Lower leg skin (tissue), 3 donors: ENCODE results near the gene CHRNA5.

ENCODE experiments used
- CTCF ChIP-seq, 3 donors: fragments of 450-650 bp; IDR thresholded peaks; one replicate each; pipeline ENCODE4 v1.5.1; 2016; ENCODE audit warnings: antibody characterized with exemption in 3 of 3, mild to moderate bottlenecking in 3 of 3, moderate library complexity in 2 of 3
- POLR2A ChIP-seq, 2 donors: fragments of 450-650 bp; IDR thresholded peaks; one replicate each; pipeline ENCODE4 v1.6.1; 2016 to 2017; ENCODE audit warnings: antibody characterized with exemption in 2 of 2, mild to moderate bottlenecking in 1 of 2, moderate library complexity in 1 of 2

GRCh38 chr15:78616506-78616905 lies 51.2 kb downstream of the CHRNA5 start:
- TF ChIP-seq CTCF (IDR thresholded peaks at IDR 0.05) (no peak), POLR2A (IDR thresholded peaks at IDR 0.05) (no peak)
